Germinal center (tissue), 1 donor: ENCODE data around the gene P2RY2.
"Not testable (repeated sequence)": the region's sequence is repeated elsewhere in the genome, so short reads cannot be mapped to it uniquely, and the experiment has no call there.

Source experiments
- DNase-seq: peaks from one replicate; pipeline ENCODE4 v3.0.0; 2012; ENCODE audit warnings: mixed read lengths, low spot score

P2RY2 gene

GRCh38 chr11:73267906-73268540 is 49.9 kb downstream of the P2RY2 start:
- DNase-seq, result no peak

DNA sequence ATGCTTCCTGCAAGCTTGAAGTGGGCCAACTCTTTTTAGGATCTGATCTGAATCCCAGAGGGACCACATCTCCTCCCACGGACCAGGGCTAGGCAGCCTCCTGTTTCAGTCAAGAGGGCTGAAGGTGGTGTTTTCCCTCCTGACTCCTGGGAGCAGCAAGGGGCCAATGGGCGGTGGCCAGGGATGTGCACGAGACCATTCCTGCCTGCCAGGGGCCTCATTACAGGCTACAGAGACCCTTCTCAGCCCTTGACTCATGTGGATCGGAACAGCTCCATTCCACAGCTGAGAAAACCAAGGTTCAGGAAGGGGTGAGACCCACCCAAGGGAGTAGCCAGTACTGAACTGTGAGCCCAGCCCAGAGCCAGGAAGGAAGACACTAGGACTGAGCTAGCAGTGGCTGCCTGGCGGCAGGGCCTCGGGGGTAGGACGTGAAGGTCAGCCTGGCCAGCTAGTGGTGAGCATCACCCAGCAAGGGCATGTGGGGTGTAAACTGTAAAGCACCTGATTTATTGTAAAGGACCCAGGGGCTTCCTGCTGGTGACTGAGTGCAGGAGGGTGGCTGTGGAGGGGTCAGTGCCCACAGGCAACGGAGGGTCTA is 50.7 kb downstream of the P2RY2 start:
- no peak for DNase-seq

- no peak for DNase-seq
Measured at GRCh38 chr11:73269459-73270015, 51.5 kb downstream of the P2RY2 start.

- no peak for DNase-seq
Measured at GRCh38 chr11:73270016-73270854, 52.2 kb downstream of the P2RY2 start.

DNA sequence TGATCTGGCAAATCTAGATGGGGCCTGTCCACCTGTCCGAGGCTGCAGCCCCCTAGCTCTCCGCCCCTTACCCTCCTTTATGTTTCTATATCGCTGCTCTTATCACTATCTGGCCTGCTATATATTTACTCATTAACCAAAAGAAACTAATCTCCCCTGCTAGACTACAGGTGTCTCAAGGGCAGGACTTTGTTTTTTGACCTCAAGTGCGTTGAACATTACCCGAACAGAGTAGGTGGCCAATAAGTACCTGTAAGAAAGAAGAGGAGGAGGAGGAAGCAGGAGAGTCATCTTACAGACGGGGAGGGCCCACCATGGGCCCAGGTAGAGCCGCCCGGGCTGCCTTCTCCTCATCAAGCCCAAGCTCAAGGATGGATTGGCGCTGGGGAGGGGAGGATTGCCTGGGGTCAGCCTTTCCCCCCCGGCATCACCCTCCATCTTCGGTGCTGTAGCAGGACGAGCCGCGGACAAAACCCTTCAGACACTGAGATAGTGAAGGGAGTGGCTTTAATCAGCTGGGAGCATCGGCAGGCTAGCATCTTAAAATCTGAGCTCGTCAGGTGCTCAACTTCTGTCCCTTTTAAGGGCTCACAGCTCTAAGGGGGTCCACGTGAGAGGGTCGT is 52.9 kb downstream of the P2RY2 start:
- no peak for DNase-seq

- not testable (repeated sequence) for DNase-seq
Measured at GRCh38 chr11:73271478-73271865, 53.4 kb downstream of the P2RY2 start.

DNA sequence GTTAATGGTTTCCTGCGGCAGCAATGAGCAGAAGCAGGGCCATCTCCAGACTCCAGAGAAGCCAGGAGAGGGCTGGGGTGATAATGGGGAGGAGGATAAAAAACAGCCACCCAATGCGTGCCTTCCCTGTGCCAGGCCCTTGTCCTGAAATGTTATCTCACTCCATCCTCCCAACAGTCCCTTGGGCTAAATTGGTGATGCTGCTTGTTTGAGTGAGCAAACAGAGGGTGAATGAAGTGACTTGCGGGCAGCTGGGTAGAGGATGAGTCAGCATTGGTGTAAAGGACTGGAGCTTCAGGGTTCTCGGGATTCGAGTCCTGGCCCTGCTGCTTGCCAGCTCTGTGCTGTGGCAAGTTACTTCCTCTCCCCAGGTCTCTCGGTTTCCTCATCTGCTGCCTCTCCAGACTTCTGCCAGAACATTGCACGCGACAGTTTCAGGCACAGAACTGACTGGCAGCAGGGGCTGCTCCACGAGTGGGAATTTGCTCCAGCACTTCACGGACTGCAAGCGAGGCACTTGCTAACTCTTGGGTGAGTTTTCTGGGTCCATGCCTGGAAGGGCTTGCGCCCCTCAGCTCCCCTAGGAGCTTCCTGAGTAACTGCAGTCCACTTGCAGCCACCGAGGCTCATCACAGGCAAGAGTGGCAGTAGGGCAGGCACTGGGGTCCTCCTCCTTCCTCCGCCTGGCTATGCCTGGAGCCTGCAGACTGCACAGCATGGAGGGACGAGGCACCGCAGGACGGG is 54.0 kb downstream of the P2RY2 start, which contains the start of gene P2RY6:
TSS of gene P2RY6 (plus strand) at position 403 of the 744 bp plus-strand sequence. CDS start 24,181 bp downstream, outside the sequence.
- DNase-seq, result no peak

DNA sequence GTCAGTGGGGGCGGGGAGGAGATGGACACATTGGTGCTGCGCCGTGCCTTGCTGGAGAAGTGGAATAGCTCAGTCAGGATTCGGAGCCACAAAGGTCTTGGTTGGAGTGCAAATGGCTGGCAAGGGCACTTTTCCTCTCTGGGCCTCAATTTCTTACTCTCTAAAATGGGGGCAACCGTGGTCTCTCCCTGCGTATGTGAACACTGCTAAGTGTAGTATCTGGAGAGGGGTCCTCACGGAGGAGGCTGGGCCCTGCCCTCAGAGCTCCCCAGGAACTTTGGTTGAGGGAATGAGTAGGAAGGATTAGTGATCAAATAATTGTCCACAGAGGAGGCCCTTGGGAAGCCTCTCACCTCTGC is 54.6 kb downstream of the P2RY2 start:
- no peak for DNase-seq

- no peak for DNase-seq
Measured at GRCh38 chr11:73273222-73273895, 55.3 kb downstream of the P2RY2 start.

DNA sequence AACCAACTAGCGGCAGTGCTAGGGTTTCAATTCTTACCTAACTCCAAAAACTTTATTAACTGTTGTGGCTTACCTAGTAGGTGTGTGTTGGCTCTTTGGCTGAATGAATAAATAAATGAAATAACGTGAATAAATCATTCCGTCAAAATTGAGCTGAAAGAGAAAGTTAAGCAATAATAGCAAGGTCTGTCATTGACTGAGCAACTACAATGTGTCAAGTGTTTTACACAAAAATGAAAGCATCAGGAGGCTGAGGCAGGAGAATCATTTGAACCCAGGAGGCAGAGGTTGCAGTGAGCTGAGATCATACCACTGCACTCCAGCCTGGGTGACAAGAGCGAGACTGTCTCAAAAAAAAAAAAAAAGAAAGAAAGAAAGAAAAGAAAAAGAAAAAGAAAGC is 56.1 kb downstream of the P2RY2 start:
- not testable (repeated sequence) for DNase-seq

DNA sequence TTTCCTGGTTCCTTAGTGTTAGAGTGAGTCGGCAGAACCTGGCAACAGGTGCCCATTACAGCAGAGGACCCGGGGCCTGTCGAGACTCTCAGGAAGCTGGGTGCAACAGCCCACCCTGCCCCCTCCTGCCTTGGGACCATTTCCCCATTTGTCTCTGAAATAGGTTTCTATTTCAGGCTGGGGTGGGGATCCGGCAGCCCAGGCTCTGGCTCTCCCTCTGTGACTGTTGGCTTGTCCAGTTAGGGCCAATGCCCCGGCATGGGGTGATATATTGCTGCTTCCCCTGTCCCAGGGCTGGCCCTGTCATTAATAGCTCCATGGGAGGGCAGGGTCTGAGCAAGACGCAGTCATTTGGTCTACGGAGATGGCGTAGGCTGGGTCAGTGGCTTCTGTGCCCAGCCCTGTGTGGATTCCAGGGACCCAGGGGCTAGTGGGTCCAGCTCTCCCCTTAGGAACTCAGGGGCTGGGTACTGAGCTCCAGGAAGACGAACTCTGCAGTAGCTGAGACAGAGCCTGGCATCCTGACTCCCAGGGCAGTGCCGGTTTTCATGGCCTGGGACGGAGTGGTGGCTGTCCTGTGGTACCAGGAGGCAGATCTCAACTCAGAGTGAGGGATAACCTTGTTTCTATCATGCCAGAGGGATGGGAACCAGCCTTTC is 56.8 kb downstream of the P2RY2 start:
- DNase-seq, result no peak

DNA sequence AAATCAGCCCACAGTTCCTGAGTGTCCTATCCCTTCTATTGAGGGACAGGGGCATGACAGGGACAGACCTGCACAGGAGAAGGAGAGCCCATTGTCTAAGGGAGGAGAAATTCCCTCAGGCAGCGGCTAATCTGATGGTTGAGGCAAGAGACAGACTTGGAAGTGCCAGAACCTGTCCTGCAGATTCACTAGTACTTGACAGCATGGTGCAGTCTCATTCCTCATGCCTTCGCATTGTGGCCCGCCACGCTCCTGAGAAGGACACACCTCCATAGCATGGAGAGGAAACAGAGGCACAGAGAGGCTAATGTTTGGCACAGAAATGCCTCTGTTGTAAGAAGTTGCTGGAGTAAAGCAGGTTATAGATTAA is 57.3 kb downstream of the P2RY2 start:
- no peak for DNase-seq

DNA sequence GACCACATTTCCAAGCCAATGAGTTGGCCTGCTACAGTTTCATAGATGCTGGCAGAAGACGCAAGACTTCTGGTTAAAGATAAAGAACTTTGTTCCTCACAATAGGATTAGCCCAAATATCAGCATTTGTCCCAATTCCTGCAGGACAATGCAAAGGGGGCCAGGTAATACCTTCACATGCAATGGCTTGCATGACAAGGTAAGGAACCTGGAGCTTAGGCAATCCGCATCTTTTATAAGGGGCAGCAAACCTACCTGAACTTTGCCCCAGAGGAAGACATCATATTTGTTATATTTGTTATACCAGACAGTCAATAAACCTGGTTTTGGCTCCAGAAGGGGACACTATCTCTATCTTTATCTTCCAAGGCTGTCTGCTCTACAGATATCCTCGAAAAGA is 59.4 kb downstream of the P2RY2 start:
- DNase-seq, result no peak

GRCh38 chr11:73280626-73281025 is 62.5 kb downstream of the P2RY2 start:
- no peak for DNase-seq

GRCh38 chr11:73281201-73281741 is 63.2 kb downstream of the P2RY2 start:
- no peak for DNase-seq

GRCh38 chr11:73281796-73282660 is 63.9 kb downstream of the P2RY2 start:
- DNase-seq, result no peak

- no peak for DNase-seq
Measured at GRCh38 chr11:73283276-73284000, 65.4 kb downstream of the P2RY2 start.

DNA sequence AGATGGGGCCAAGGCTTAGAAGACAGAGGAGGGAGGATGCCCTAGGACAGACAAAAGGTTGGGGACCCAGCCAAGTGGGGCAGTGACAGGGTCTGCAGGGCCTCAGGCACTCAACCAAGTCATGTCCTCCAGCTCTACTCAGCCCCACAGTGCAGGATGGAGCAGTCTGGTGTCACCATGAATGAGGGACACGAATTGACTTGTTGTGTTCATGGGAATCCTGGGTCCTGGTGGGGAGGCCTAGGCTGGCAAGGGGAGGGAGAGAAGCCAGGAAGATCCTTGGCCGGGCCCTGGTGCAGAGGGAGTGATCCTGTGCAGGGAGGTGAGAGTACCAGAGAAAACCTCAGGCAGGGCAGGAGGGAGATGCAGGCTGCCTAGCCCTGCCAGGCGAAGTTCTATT is 66.0 kb downstream of the P2RY2 start:
- DNase-seq, result no peak

DNA sequence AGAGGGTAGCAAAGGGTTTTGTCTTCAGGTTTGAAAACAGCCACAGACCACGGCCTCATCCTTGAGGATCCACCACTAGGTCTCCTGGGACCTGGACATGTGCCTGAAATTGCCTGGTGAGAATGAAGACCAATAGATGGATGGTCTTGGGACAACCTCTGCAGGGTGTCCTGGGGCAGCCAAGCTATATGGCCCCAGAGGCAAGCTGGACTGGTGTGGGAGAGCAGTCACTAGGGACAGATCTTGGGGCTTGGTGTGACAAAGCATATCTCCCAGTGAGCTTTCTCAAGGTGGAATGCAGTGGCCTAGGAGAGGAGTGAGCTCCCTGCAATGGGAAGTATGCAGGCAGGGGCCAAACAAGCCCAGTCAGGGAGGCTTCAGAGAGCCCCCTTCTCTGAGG is 67.6 kb downstream of the P2RY2 start:
- no peak for DNase-seq
